Keratinocyte (primary cell): Measurements from ENCODE around the gene ANKRD6.

ENCODE experiments used
- EZH2 ChIP-seq: IDR thresholded peaks from one replicate; pipeline ENCODE4 v1.6.1; 2012; ENCODE audit warnings: inconsistent platforms, mild to moderate bottlenecking, low read length, moderate library complexity
- TF ChIP-seq, protein P1 (sequence below), 3 experiments: IDR thresholded peaks in 1 of 3; conservative IDR thresholded peaks in 1 of 3; optimal IDR thresholded peaks in 1 of 3; 2 replicates in 2 of 3; 3 replicates in 1 of 3; pipeline versions ENCODE3 to v1.5.1; 2011; ENCODE audit warnings: low read length in 3 of 3, mild to moderate bottlenecking in 3 of 3, moderate library complexity in 2 of 3, control low read depth in 1 of 3, inconsistent platforms in 1 of 3; ENCODE audit not compliant: insufficient read depth in 2 of 3; ENCODE audit errors: extremely low read depth in 1 of 3

DNA sequence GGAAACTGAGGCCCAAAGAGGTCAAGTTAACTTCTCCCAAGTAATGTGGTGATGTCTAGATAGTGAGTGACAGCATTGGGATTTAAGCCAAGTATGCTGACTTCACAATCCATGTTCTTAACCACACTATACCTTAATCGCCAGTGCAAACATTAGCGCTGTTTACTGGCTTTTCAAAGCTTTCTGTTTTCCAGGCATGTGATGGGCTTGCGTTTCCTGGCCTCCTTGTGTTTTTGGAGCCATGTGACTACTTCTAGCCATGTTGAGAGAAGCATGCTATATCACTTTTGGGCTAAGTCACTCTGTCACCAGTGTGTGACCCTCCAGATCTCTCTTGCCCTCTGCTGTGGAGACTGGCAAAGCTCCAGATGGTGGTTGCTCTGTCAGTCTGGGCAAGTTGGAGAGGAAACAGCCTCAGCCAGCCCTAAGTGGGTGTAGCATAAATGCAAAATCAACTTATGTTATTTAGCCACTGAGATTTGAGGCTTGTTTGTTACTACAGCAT, 76.9 kb downstream of the ANKRD6 start:
- TF ChIP-seq, protein P1, sequence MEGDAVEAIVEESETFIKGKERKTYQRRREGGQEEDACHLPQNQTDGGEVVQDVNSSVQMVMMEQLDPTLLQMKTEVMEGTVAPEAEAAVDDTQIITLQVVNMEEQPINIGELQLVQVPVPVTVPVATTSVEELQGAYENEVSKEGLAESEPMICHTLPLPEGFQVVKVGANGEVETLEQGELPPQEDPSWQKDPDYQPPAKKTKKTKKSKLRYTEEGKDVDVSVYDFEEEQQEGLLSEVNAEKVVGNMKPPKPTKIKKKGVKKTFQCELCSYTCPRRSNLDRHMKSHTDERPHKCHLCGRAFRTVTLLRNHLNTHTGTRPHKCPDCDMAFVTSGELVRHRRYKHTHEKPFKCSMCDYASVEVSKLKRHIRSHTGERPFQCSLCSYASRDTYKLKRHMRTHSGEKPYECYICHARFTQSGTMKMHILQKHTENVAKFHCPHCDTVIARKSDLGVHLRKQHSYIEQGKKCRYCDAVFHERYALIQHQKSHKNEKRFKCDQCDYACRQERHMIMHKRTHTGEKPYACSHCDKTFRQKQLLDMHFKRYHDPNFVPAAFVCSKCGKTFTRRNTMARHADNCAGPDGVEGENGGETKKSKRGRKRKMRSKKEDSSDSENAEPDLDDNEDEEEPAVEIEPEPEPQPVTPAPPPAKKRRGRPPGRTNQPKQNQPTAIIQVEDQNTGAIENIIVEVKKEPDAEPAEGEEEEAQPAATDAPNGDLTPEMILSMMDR (optimal IDR thresholded peaks at IDR 0.05 in 1 of 3, IDR thresholded peaks at IDR 0.05 in 1 of 3, conservative IDR thresholded peaks at IDR 0.05 in 1 of 3; ENCODE audit: extremely low read depth in 1 of 3, insufficient read depth in 2 of 3, low read length in 3 of 3) = no peak
- no peak for TF ChIP-seq EZH2
